Common myeloid progenitor, CD34-positive (primary cell): ENCODE measurements around the gene GDF10.

Experiments
- CTCF ChIA-PET: fragments of 350-600 bp; sonication (Branson Sonifier 250); formaldehyde crosslinking; loops from one replicate; lab custom pipeline; 2021; ENCODE audit warnings: antibody characterized with exemption; lab: Charles Lee
- POLR2A ChIA-PET: fragments of 350-600 bp; sonication (Branson Sonifier 250); formaldehyde crosslinking; loops from one replicate; lab custom pipeline; 2021; ENCODE audit warnings: antibody characterized with exemption; lab: Charles Lee
- DNase-seq, 3 donors: peaks; one replicate each; pipeline versions ENCODE4 v3.0.0 to v3.0.0-alpha.2; 2013
- H3K27ac ChIP-seq, 2 experiments: 1 replicate in 1 of 2; 2 replicates in 1 of 2; pipeline ENCODE4 v1.7.0; 2013; ENCODE audit warnings: inconsistent platforms in 2 of 2, low read length in 2 of 2, mild to moderate bottlenecking in 2 of 2, low read depth in 1 of 2, moderate library complexity in 1 of 2; ENCODE audit not compliant: severe bottlenecking in 2 of 2, insufficient read depth in 1 of 2, poor library complexity in 1 of 2
- H3K27me3 ChIP-seq, 5 experiments: replicated peaks in 2 of 5; 1 replicate in 3 of 5; 2 replicates in 2 of 5; pipeline versions ENCODE4 v1.6.1 to v1.7.0; 2013; ENCODE audit warnings: low read length in 4 of 5, mild to moderate bottlenecking in 2 of 5, moderate library complexity in 2 of 5, inconsistent platforms in 1 of 5; ENCODE audit not compliant: insufficient read depth in 5 of 5, control insufficient read depth in 4 of 5
- H3K36me3 ChIP-seq, 4 experiments: 1 replicate in 2 of 4; 2 replicates in 2 of 4; pipeline versions ENCODE4 v1.6.1 to v1.7.0; 2013; ENCODE audit warnings: low read length in 3 of 4, control low read depth in 1 of 4, mild to moderate bottlenecking in 1 of 4; ENCODE audit not compliant: control insufficient read depth in 4 of 4, insufficient read depth in 4 of 4
- H3K4me1 ChIP-seq, 4 experiments: 1 replicate in 3 of 4; 2 replicates in 1 of 4; pipeline versions ENCODE4 v1.6.1 to v1.7.1; 2013; ENCODE audit warnings: low read length in 3 of 4, mild to moderate bottlenecking in 3 of 4, control low read depth in 1 of 4, inconsistent platforms in 1 of 4, moderate library complexity in 1 of 4; ENCODE audit not compliant: control insufficient read depth in 4 of 4, insufficient read depth in 4 of 4; ENCODE audit errors: control extremely low read depth in 1 of 4
- H3K4me3 ChIP-seq, 7 experiments: 1 replicate in 4 of 7; 2 replicates in 3 of 7; pipeline versions ENCODE4 v1.5.1 to v1.7.0; 2013; ENCODE audit warnings: mild to moderate bottlenecking in 7 of 7, low read length in 6 of 7, moderate library complexity in 6 of 7, inconsistent platforms in 2 of 7, low read depth in 2 of 7, control low read depth in 1 of 7; ENCODE audit not compliant: insufficient read depth in 4 of 7, control insufficient read depth in 1 of 7; ENCODE audit errors: extremely low read depth in 1 of 7
- H3K9me3 ChIP-seq, 5 experiments: 1 replicate in 4 of 5; 2 replicates in 1 of 5; pipeline versions ENCODE4 v1.6.1 to v1.7.1; 2013; ENCODE audit warnings: low read length in 4 of 5, mild to moderate bottlenecking in 2 of 5, inconsistent platforms in 1 of 5, low read depth in 1 of 5, moderate library complexity in 1 of 5; ENCODE audit not compliant: control insufficient read depth in 4 of 5, insufficient read depth in 2 of 5; ENCODE audit errors: control extremely low read depth in 1 of 5
- whole genome bisulfite sequencing: methylation state at CpG from one replicate; pipeline ENCODE4 v1.1.5; 2013; ENCODE audit not compliant: insufficient coverage; 5-methylcytosine and 5-hydroxymethylcytosine counted together

The GDF10 gene

DNA sequence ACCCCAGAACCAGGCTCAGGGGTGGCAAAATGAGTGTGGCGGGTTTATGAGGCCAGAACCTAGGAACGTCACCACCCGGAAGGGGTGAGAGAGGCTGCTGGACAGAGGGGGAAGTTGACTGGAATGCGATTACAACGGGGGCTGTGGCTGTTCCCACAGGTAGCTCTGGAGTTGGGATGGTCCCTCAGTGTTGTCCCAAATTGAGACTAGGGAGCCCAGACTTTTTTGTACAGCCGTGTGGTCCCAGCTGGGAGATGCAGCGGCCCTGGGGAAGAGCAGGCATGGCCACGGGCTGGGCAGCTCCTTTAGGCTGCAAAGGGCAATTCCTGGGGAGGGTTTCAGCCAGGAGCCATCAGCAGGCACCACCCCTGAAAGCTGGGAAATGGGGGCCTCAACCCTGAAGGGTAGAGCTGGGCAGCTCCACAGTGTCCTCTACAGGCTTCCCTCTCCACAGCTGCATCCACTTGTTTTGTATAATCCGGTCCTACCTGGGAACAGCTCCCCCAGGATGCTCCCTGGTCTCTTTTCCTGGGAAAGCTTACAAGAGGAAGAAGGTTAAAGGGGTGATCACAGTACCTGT, 11.0 kb upstream of the GDF10 start:
- WGBS = 77% methylated on average over 6 of the region's 9 CpGs
- H3K4me1 ChIP-seq = peaks cover 0 to 14% (median 5%) of the 10 kb centered on the region in 4 experiments
- no peaks in the 10 kb centered on the region for H3K9me3 ChIP-seq
- CTCF ChIA-PET = interaction anchor here (0.8 to 0.9 kb wide), 2 partner anchors 11 kb away, joined by 3 read pairs; partner anchors contain the start of gene GDF10
- POLR2A ChIA-PET = no interaction called here
- H3K27ac ChIP-seq = no peak overlapping the region
- no peaks in the 10 kb centered on the region for H3K36me3 ChIP-seq
- H3K4me3 ChIP-seq = no peak overlapping the region
- H3K27me3 ChIP-seq = peaks cover 0 to 9% (median 0%) of the 10 kb centered on the region in 5 experiments
- DNase-seq = no peak

DNA sequence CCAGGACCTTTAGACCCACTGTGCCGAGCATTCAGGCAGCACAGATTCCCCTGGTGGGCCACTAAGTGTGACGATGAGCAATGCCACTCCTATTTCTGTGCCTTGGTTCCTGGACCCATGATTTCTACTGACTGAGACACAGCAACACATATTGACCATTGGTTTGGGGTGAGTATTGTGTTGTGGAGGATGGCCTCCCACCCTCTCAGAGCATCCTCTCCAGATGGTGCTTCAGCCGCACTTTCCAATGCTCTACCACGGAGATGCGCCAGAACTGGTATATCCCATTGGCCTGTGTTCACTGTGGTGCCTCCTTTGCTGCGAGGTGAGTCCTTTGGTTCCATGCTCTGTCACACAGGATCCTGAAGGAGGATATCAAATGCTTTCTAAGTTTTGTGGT, 10.1 kb upstream of the GDF10 start:
- CTCF ChIA-PET = interaction anchor here (0.9 kb wide), 1 partner anchor 12 kb away, joined by 3 read pairs; no protein-coding TSS in a partner anchor
- peaks cover 0 to 12% (median 4%) of the 10 kb centered on the region in 5 experiments for H3K27me3 ChIP-seq
- 98% methylated on average over 5 of the region's 6 CpGs for whole genome bisulfite sequencing

DNA sequence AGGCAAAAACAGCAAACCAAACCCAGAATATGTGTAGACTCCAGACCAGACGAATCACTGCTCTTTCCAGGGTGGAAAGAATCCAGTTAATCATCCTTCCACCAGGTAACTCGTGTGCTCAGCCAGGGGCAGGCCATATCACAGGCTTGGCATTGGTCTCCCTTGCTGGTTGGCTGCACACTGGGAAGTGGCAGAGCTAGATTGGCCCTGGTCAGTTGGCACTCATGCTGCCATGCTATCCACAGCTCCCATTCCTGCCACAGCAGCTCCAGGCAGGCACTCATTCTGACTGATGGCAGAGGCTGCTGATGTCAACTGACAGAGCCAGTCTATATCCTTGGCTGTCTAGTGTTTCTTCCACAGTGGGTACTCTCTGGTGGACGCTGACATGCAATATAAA, 9.7 kb upstream of the GDF10 start:
- ChIA-PET POLR2A (no interaction called here), CTCF (interaction anchor here (1.2 kb wide), 1 partner anchor 16 kb away, joined by 3 read pairs; no protein-coding TSS in a partner anchor)
- Histone ChIP-seq H3K4me3 (no peak overlapping the region), H3K36me3 (no peaks in the 10 kb centered on the region), H3K27me3 (peaks cover 0 to 12% (median 7%) of the 10 kb centered on the region in 5 experiments), H3K4me1 (peaks cover 0 to 14% (median 5%) of the 10 kb centered on the region in 4 experiments), H3K27ac (no peak overlapping the region), H3K9me3 (no peaks in the 10 kb centered on the region)
- WGBS = 97% methylated on average over 3 of the region's 3 CpGs
- DNase-seq = no peak

More for the DNA sequence above, 10.1 kb upstream of the GDF10 start:
- H3K36me3 ChIP-seq = no peaks in the 10 kb centered on the region
- H3K9me3 ChIP-seq = no peaks in the 10 kb centered on the region
- no peak overlapping the region for H3K27ac ChIP-seq
- POLR2A ChIA-PET = no interaction called here
- H3K4me1 ChIP-seq = peaks cover 0 to 14% (median 5%) of the 10 kb centered on the region in 4 experiments
- no peak for DNase-seq
- no peak overlapping the region for H3K4me3 ChIP-seq

DNA sequence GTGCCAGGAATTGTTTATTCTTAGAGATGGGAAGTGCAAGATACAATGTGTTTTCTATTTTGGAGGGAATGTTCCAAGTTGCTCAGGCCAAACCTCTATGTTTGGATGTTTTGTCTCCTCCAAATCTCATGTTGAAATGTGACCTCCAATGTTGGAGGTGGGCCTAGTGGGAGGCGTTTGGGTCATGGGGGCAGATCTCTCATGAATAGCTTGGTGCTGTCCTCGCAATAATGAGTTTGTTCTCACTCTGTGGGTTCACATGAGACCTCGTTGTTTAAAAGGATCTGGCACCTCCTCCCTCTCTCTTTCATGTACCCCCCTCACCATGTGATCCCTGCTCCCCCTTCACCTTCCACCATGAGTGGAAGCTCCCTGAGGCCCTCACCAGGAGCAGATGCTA, 8.3 kb upstream of the GDF10 start:
- 100% methylated on average over 2 of the region's 3 CpGs for WGBS
- no peaks in the 10 kb centered on the region for H3K36me3 ChIP-seq
- no peak for DNase-seq
- H3K4me3 ChIP-seq = no peak overlapping the region
- ChIA-PET POLR2A (no interaction called here), CTCF (interaction anchor here (1.2 kb wide), 1 partner anchor 17 kb away, joined by 3 read pairs; no protein-coding TSS in a partner anchor)
- no peaks in the 10 kb centered on the region for H3K9me3 ChIP-seq
- H3K27ac ChIP-seq = no peak overlapping the region
- H3K4me1 ChIP-seq = peaks cover 0 to 4% (median 2%) of the 10 kb centered on the region in 4 experiments
- peaks cover 0 to 23% (median 12%) of the 10 kb centered on the region in 5 experiments for H3K27me3 ChIP-seq

- Histone ChIP-seq H3K27me3 (peaks cover 0 to 46% (median 23%) of the 10 kb centered on the region in 5 experiments), H3K27ac (no peak overlapping the region), H3K36me3 (no peaks in the 10 kb centered on the region), H3K9me3 (no peaks in the 10 kb centered on the region), H3K4me3 (no peak overlapping the region), H3K4me1 (no peaks in the 10 kb centered on the region)
- ChIA-PET POLR2A (no interaction called here), CTCF (no interaction called here)
- WGBS = 100% methylated on average over 6 of the region's 9 CpGs
- no peak for DNase-seq
Measured at GRCh38 chr10:47294057-47294456, 5.9 kb upstream of the GDF10 start.

- Histone ChIP-seq H3K27me3 (peaks cover 0 to 51% (median 23%) of the 10 kb centered on the region in 5 experiments), H3K4me1 (no peaks in the 10 kb centered on the region), H3K9me3 (no peaks in the 10 kb centered on the region), H3K27ac (no peak overlapping the region), H3K4me3 (no peak overlapping the region), H3K36me3 (no peaks in the 10 kb centered on the region)
- no peak for DNase-seq
- WGBS = 95% methylated on average over 4 of the region's 5 CpGs
- CTCF ChIA-PET = no interaction called here
- POLR2A ChIA-PET = no interaction called here
Measured at GRCh38 chr10:47294501-47294900, 5.5 kb upstream of the GDF10 start.

DNA sequence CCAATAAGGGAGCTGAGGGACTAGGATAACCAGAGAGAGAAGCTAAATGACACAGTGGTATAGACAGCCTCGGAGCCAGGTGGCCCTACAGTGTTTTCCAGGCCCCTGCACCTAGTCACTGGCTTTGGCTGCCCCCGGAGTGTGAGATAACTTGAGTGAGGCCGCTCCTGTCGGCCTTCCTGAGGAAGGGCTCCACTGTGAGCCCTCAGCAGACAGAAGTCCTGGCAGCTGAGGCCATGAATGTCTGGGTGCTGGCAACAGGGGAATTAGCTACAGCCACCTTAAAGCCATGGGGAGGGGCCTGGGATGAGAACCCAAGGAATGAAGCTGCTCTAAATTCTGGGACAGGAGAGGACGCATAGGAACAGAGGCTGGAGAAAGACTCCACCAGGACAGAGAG, 4.6 kb upstream of the GDF10 start:
- DNase-seq = no peak
- 96% methylated on average over 5 of the region's 5 CpGs for WGBS
- H3K27me3 ChIP-seq = peaks cover 0 to 60% (median 24%) of the 10 kb centered on the region in 5 experiments
- ChIA-PET CTCF (interaction anchor here (2.6 kb wide), 1 partner anchor 9 kb away, joined by 8 read pairs; no protein-coding TSS in a partner anchor), POLR2A (no interaction called here)
- H3K9me3 ChIP-seq = no peaks in the 10 kb centered on the region
- H3K27ac ChIP-seq = no peak overlapping the region
- peaks cover 0 to 8% (median 6%) of the 10 kb centered on the region in 4 experiments for H3K4me1 ChIP-seq
- no peak overlapping the region for H3K4me3 ChIP-seq
- H3K36me3 ChIP-seq = no peaks in the 10 kb centered on the region
